Measurements from ENCODE around the gene CYP4F2. TPM values are rescaled to one million over a fixed set of nuclear protein-coding genes. Genes with fewer than 3 reads are reported as not detected.
"Not testable (repeated sequence)": the region's sequence is repeated elsewhere in the genome, so short reads cannot be mapped to it uniquely, and the experiment has no call there.

The CYP4F2 gene
- total RNA-seq, 3 donors from 2014 or later, result 1.6 to 9.1 (median 8.6) TPM

- no peaks in the 10 kb centered on the region for H3K4me1 ChIP-seq (ENCODE audit: low read depth)
- no peaks in the 10 kb centered on the region for H3K9me3 ChIP-seq
- no peak for DNase-seq
- H3K4me3 ChIP-seq, result no peak overlapping the region
- no peaks in the 10 kb centered on the region for H3K36me3 ChIP-seq (ENCODE audit: low read depth)
- no peak for ATAC-seq
- intact Hi-C loops (cut with DNase I, micrococcal nuclease), result no loop called here
- no peak for TF ChIP-seq CTCF (IDR thresholded peaks at IDR 0.05)
Measured at GRCh38 chr19:15862444-15862843, 35.4 kb downstream of the CYP4F2 start.

- no peaks in the 10 kb centered on the region for H3K36me3 ChIP-seq (ENCODE audit: low read depth)
- DNase-seq (no peak), ATAC-seq (no peak)
- no peak overlapping the region for H3K4me3 ChIP-seq
- no peaks in the 10 kb centered on the region for H3K4me1 ChIP-seq (ENCODE audit: low read depth)
- TF ChIP-seq CTCF (IDR thresholded peaks at IDR 0.05), result no peak
- intact Hi-C loops (cut with DNase I, micrococcal nuclease), result no loop called here
- no peaks in the 10 kb centered on the region for H3K9me3 ChIP-seq
Measured at GRCh38 chr19:15860522-15860921, 37.4 kb downstream of the CYP4F2 start.

DNA sequence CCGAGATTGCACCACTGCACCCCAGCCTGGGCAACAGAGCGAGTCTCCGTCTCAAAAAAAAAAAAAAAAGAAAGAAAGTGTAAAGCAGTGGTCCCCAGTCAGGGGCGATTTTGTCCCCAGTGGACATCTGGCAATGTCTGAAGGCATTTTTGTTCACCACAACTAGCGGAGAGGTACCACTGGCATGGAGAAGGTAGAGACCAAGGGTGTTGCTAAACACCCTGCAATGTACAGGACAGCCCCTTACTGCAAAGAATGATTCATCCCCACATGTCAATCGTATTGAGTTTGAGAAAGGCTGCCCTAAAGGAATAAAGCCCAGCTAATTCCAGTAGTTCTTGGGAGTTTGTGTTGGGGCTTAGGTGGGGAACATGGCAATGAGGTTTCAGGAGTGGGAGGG is 38.7 kb downstream of the CYP4F2 start:
- Histone ChIP-seq H3K4me3 (no peak overlapping the region), H3K4me1 (ENCODE audit: low read depth) (no peaks in the 10 kb centered on the region), H3K36me3 (ENCODE audit: low read depth) (no peaks in the 10 kb centered on the region), H3K9me3 (no peaks in the 10 kb centered on the region)
- no peak for DNase-seq
- TF ChIP-seq CTCF (IDR thresholded peaks at IDR 0.05), result no peak
- no peak for ATAC-seq
- intact Hi-C loops (cut with DNase I, micrococcal nuclease), result no loop called here

DNA sequence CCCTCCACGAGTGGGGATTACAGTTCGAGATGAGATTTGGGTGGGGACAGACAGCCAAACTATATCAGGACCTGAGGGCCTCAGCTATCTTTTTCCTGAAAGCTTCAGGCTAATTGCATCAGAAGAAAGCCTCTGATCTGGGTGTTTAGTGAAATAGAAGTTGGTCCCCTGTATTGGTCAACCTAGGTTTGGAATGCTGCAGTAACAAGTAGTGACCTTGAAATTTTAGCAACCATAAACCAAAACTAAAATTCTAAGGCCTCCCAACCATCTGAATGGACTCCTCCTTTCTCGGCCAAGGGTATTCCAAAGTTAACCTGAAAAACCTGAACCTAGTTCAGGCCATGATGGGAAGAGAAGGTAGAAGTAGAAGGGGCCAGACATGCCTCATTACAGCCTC is 47.5 kb downstream of the CYP4F2 start:
- intact Hi-C loops (cut with DNase I, micrococcal nuclease), result no loop called here
- no peaks in the 10 kb centered on the region for H3K36me3 ChIP-seq (ENCODE audit: low read depth)
- no peak overlapping the region for H3K4me3 ChIP-seq
- H3K4me1 ChIP-seq (ENCODE audit: low read depth), result no peaks in the 10 kb centered on the region
- DNase-seq (no peak), ATAC-seq (no peak)
- no peak for TF ChIP-seq CTCF (IDR thresholded peaks at IDR 0.05)
- H3K9me3 ChIP-seq, result no peaks in the 10 kb centered on the region

DNA sequence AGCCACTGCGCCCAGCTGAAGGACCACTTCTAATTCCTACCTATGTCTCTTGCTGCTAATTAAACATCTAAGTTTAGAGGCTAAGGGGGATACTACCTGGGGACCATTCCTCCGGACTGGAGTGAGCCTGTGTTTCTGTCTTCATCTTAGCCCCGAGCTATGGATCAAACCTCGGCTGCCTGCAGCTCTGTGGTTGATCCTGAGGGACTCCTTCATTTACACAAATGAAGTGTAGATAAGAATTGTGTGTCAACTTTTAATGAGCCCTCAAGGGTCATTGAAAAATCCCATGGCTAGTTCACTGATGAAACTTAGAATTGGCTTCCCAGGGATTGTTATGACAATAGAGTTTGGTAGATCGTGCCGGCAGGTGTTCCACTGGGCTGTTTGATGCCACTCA is 51.0 kb downstream of the CYP4F2 start:
- Histone ChIP-seq H3K4me3 (no peak overlapping the region), H3K36me3 (ENCODE audit: low read depth) (no peaks in the 10 kb centered on the region), H3K4me1 (ENCODE audit: low read depth) (no peaks in the 10 kb centered on the region), H3K9me3 (no peaks in the 10 kb centered on the region)
- DNase-seq (no peak), ATAC-seq (no peak)
- TF ChIP-seq CTCF (IDR thresholded peaks at IDR 0.05), result no peak
- intact Hi-C loops (cut with DNase I, micrococcal nuclease), result no loop called here

GRCh38 chr19:15843894-15844222 is 54.0 kb downstream of the CYP4F2 start:
- intact Hi-C loops (cut with DNase I, micrococcal nuclease); H3K36me3 ChIP-seq (ENCODE audit: low read depth); ATAC-seq; H3K9me3 ChIP-seq; H3K4me3 ChIP-seq; DNase-seq; H3K4me1 ChIP-seq (ENCODE audit: low read depth): not testable (repeated sequence)
